Measurements from ENCODE around the gene GPSM1. TPM values are rescaled to one million over a fixed set of nuclear protein-coding genes. Genes with fewer than 3 reads are reported as not detected.

The GPSM1 gene
- total and polyA plus RNA-seq, 2 donors (not counting 1 experiment from before 2014, with no cell fraction given) = 2.4 to 6.3 TPM

- ATAC-seq (ENCODE audit: low read depth) (no peak), DNase-seq (no peak)
- ChIA-PET CTCF (no interaction called here), POLR2A (no interaction called here)
- Histone ChIP-seq H3K79me2 (ENCODE audit: control insufficient read depth, insufficient read depth, low read length) (no peaks in the 10 kb centered on the region), H2AFZ (ENCODE audit: insufficient read depth, low read depth, low read length, poor library complexity, severe bottlenecking) (no peak overlapping the region), H3K27me3 (replicated peaks in 1 of 4; ENCODE audit: control extremely low read depth in 1 of 4, control insufficient read depth in 3 of 4, insufficient read depth in 4 of 4, low read length in 3 of 4) (no peaks in the 10 kb centered on the region), H3K9me3 (ENCODE audit: control extremely low read depth in 1 of 3, control insufficient read depth in 2 of 3, insufficient read depth in 1 of 3, low read length in 2 of 3) (no peaks in the 10 kb centered on the region), H3K9ac (ENCODE audit: low read length) (no peak overlapping the region), H3K27ac (ENCODE audit: low read length in 2 of 2) (no peak overlapping the region), H3K36me3 (replicated peaks in 1 of 2; ENCODE audit: control extremely low read depth in 1 of 2, control insufficient read depth in 1 of 2, extremely low read depth in 1 of 2, insufficient read depth in 2 of 2, low read length in 1 of 2) (no peaks in the 10 kb centered on the region), H4K20me1 (ENCODE audit: control insufficient read depth, insufficient read depth, low read length, poor library complexity, severe bottlenecking) (no peaks in the 10 kb centered on the region), H3K4me2 (replicated peaks; ENCODE audit: low read depth, low read length, poor library complexity, severe bottlenecking) (no peak overlapping the region), H3K4me1 (ENCODE audit: control insufficient read depth in 2 of 2, insufficient read depth in 2 of 2, low read length in 2 of 2) (peaks cover 3 to 6% of the 10 kb centered on the region in 2 donors), H3K4me3 (ENCODE audit: control extremely low read depth in 1 of 5, extremely low read depth in 1 of 5, insufficient read depth in 1 of 5, low read depth in 2 of 5, low read length in 4 of 5) (no peak overlapping the region)
- TF ChIP-seq EZH2 (IDR thresholded peaks at IDR 0.05; ENCODE audit: borderline replicate concordance, insufficient read depth, low read depth, low read length, poor library complexity, severe bottlenecking) = no peak
- TF ChIP-seq CTCF (IDR thresholded peaks at IDR 0.05) = no peak
- H3K4me1 Mint-ChIP-seq = peaks cover 6% of the 10 kb centered on the region
- WGBS (ENCODE audit: insufficient coverage) = 90% methylated on average over 9 of the region's 10 CpGs
- H3K27ac Mint-ChIP-seq = no peak overlapping the region
- H3K4me3 Mint-ChIP-seq = no peak overlapping the region
- no peaks in the 10 kb centered on the region for H3K27me3 Mint-ChIP-seq
- intact Hi-C loops (cut with micrococcal nuclease) = no loop called here
- no peaks in the 10 kb centered on the region for H3K9me3 Mint-ChIP-seq (ENCODE audit: insufficient read depth)
These were observed 18.8 kb downstream of the GPSM1 start for GRCh38 chr9:136346157-136346481.

GRCh38 chr9:136346927-136347465, 19.7 kb downstream of the GPSM1 start:
- H3K36me3 ChIP-seq (replicated peaks in 1 of 2; ENCODE audit: control extremely low read depth in 1 of 2, control insufficient read depth in 1 of 2, extremely low read depth in 1 of 2, insufficient read depth in 2 of 2, low read length in 1 of 2) = no peaks in the 10 kb centered on the region
- 90% methylated on average over 18 of the region's 20 CpGs for WGBS (ENCODE audit: insufficient coverage)
- POLR2A ChIA-PET = no interaction called here
- CTCF ChIA-PET = no interaction called here
- H3K4me2 ChIP-seq (replicated peaks; ENCODE audit: low read depth, low read length, poor library complexity, severe bottlenecking) = no peak overlapping the region
- Mint-ChIP-seq H3K27ac (no peak overlapping the region), H3K27me3 (no peaks in the 10 kb centered on the region), H3K9me3 (ENCODE audit: insufficient read depth) (no peaks in the 10 kb centered on the region), H3K4me3 (no peak overlapping the region), H3K4me1 (peaks cover 6% of the 10 kb centered on the region)
- H3K4me1 ChIP-seq (ENCODE audit: control insufficient read depth in 2 of 2, insufficient read depth in 2 of 2, low read length in 2 of 2) = peaks cover 3 to 6% of the 10 kb centered on the region in 2 donors
- no peak overlapping the region for H3K9ac ChIP-seq (ENCODE audit: low read length)
- TF ChIP-seq EZH2 (IDR thresholded peaks at IDR 0.05; ENCODE audit: borderline replicate concordance, insufficient read depth, low read depth, low read length, poor library complexity, severe bottlenecking) (no peak), CTCF (IDR thresholded peaks at IDR 0.05) (no peak)
- no peaks in the 10 kb centered on the region for H3K79me2 ChIP-seq (ENCODE audit: control insufficient read depth, insufficient read depth, low read length)
- intact Hi-C loops (cut with micrococcal nuclease) = no loop called here
- ATAC-seq (ENCODE audit: low read depth) (no peak), DNase-seq (no peak)
- H3K4me3 ChIP-seq (ENCODE audit: control extremely low read depth in 1 of 5, extremely low read depth in 1 of 5, insufficient read depth in 1 of 5, low read depth in 2 of 5, low read length in 4 of 5) = no peak overlapping the region
- H3K27ac ChIP-seq (ENCODE audit: low read length in 2 of 2) = no peak overlapping the region
- no peaks in the 10 kb centered on the region for H4K20me1 ChIP-seq (ENCODE audit: control insufficient read depth, insufficient read depth, low read length, poor library complexity, severe bottlenecking)
- H2AFZ ChIP-seq (ENCODE audit: insufficient read depth, low read depth, low read length, poor library complexity, severe bottlenecking) = no peak overlapping the region
- H3K27me3 ChIP-seq (replicated peaks in 1 of 4; ENCODE audit: control extremely low read depth in 1 of 4, control insufficient read depth in 3 of 4, insufficient read depth in 4 of 4, low read length in 3 of 4) = no peaks in the 10 kb centered on the region
- H3K9me3 ChIP-seq (ENCODE audit: control extremely low read depth in 1 of 3, control insufficient read depth in 2 of 3, insufficient read depth in 1 of 3, low read length in 2 of 3) = no peaks in the 10 kb centered on the region

Data from B cell (primary cell).